Endodermal cell (in vitro differentiated cells): ENCODE data around the gene MYRIP. TPM values are rescaled to one million over a fixed set of nuclear protein-coding genes. Genes with fewer than 3 reads are reported as not detected.

Source experiments
- DNase-seq: peaks from one replicate; pipeline ENCODE4 v3.0.0-alpha.2; 2017
- H3K27ac ChIP-seq: 2 replicates; pipeline ENCODE4 v1.5.1; 2013; ENCODE audit warnings: mild to moderate bottlenecking, low read depth, low read length, moderate library complexity
- H3K27me3 ChIP-seq: 2 replicates; pipeline ENCODE4 v1.6.1; 2013; ENCODE audit warnings: mild to moderate bottlenecking, low read length, moderate library complexity; ENCODE audit not compliant: insufficient read depth, control insufficient read depth, poor library complexity, severe bottlenecking
- H3K36me3 ChIP-seq: 2 replicates; pipeline ENCODE4 v1.7.0; 2013; ENCODE audit warnings: mild to moderate bottlenecking, low read length, moderate library complexity; ENCODE audit not compliant: control insufficient read depth, insufficient read depth
- H3K4me1 ChIP-seq: one replicate; pipeline ENCODE4 v1.7.0; 2013; ENCODE audit warnings: low read length; ENCODE audit not compliant: control insufficient read depth, insufficient read depth
- H3K4me3 ChIP-seq: 2 replicates; pipeline ENCODE4 v1.5.1; 2013; ENCODE audit warnings: mild to moderate bottlenecking, low read length, moderate library complexity
- H3K9ac ChIP-seq: 2 replicates; pipeline ENCODE4 v1.6.1; 2013; ENCODE audit warnings: mild to moderate bottlenecking, low read length, moderate library complexity; ENCODE audit not compliant: poor library complexity, severe bottlenecking; ENCODE audit errors: extremely low read depth
- H3K9me3 ChIP-seq: 2 replicates; pipeline ENCODE4 v1.6.1; 2013; ENCODE audit warnings: mild to moderate bottlenecking, low read length, moderate library complexity; ENCODE audit not compliant: control insufficient read depth
- H3K27ac Mint-ChIP-seq: 2 replicates; pipeline ENCODE4 v1.8.0; 2020; ENCODE audit warnings: mixed read lengths
- H3K27me3 Mint-ChIP-seq: 2 replicates; pipeline ENCODE4 v1.8.0; 2021; ENCODE audit warnings: mild to moderate bottlenecking, mixed read lengths; ENCODE audit not compliant: insufficient read depth
- H3K36me3 Mint-ChIP-seq: 2 replicates; pipeline ENCODE4 v1.8.0; 2020; ENCODE audit warnings: low read depth, mixed read lengths
- H3K4me1 Mint-ChIP-seq: 2 replicates; pipeline ENCODE4 v1.8.0; 2020; ENCODE audit warnings: mixed read lengths
- H3K4me3 Mint-ChIP-seq: 2 replicates; pipeline ENCODE4 v1.8.0; 2020; ENCODE audit warnings: mild to moderate bottlenecking, moderate library complexity, mixed read lengths
- H3K9me3 Mint-ChIP-seq: 2 replicates; pipeline ENCODE4 v1.8.0; 2020; ENCODE audit warnings: mild to moderate bottlenecking, mixed read lengths
- WGBS, 2 experiments: methylation state at CpG; one replicate each; pipeline versions ENCODE4 v1.1.5 to v1.1.7; 2013; ENCODE audit warnings: missing lambda C conversion rate in 2 of 2, mixed read lengths in 1 of 2; ENCODE audit not compliant: insufficient coverage in 1 of 2, insufficient read length in 1 of 2; 5-methylcytosine and 5-hydroxymethylcytosine counted together
- total RNA-seq, 2 donors: library from RNA; stranded (reverse); fragmentation: NEBNext Ultra II Directional in 1 of 2; extraction: Animal tissue kit (Norgen Biotek cat#: 25700) in 1 of 2; gene quantifications; 2 replicates in 1 of 2; 3 replicates in 1 of 2; pipeline ENCODE4 v1.2.1, GENCODE V29; 2021
- TF ChIP-seq, protein P1 (sequence below): fragments of 200-600 bp; sonication (generic); conservative IDR thresholded peaks from 2 replicates; pipeline ENCODE4 v1.5.0; 2021; ENCODE audit warnings: antibody characterized with exemption, mild to moderate bottlenecking

MYRIP gene
- total RNA-seq, 2 donors from 2014 or later, result 4.3 to 4.6 TPM

GRCh38 chr3:40120067-40120692 lies 310.8 kb downstream of the MYRIP start:
- Histone ChIP-seq H3K4me3 (no peak overlapping the region), H3K9me3 (no peaks in the 10 kb centered on the region), H3K36me3 (no peaks in the 10 kb centered on the region), H3K9ac (no peak overlapping the region), H3K27me3 (no peaks in the 10 kb centered on the region), H3K27ac (no peak overlapping the region), H3K4me1 (peaks cover 2% of the 10 kb centered on the region)
- no peak for DNase-seq
- Mint-ChIP-seq H3K4me1 (no peaks in the 10 kb centered on the region), H3K4me3 (no peak overlapping the region), H3K27me3 (no peaks in the 10 kb centered on the region), H3K9me3 (no peaks in the 10 kb centered on the region), H3K36me3 (no peaks in the 10 kb centered on the region), H3K27ac (no peak overlapping the region)
- TF ChIP-seq, protein P1, sequence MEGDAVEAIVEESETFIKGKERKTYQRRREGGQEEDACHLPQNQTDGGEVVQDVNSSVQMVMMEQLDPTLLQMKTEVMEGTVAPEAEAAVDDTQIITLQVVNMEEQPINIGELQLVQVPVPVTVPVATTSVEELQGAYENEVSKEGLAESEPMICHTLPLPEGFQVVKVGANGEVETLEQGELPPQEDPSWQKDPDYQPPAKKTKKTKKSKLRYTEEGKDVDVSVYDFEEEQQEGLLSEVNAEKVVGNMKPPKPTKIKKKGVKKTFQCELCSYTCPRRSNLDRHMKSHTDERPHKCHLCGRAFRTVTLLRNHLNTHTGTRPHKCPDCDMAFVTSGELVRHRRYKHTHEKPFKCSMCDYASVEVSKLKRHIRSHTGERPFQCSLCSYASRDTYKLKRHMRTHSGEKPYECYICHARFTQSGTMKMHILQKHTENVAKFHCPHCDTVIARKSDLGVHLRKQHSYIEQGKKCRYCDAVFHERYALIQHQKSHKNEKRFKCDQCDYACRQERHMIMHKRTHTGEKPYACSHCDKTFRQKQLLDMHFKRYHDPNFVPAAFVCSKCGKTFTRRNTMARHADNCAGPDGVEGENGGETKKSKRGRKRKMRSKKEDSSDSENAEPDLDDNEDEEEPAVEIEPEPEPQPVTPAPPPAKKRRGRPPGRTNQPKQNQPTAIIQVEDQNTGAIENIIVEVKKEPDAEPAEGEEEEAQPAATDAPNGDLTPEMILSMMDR, result no peak
- 76 to 85% methylated on average over 3 of the region's 3 CpGs for WGBS, 2 experiments

GRCh38 chr3:40120806-40121205 lies 311.4 kb downstream of the MYRIP start:
- Histone ChIP-seq H3K4me1 (peaks cover 2% of the 10 kb centered on the region), H3K9ac (no peak overlapping the region), H3K4me3 (no peak overlapping the region), H3K36me3 (no peaks in the 10 kb centered on the region), H3K27me3 (no peaks in the 10 kb centered on the region), H3K9me3 (no peaks in the 10 kb centered on the region), H3K27ac (no peak overlapping the region)
- Mint-ChIP-seq H3K9me3 (no peaks in the 10 kb centered on the region), H3K27ac (no peak overlapping the region), H3K4me1 (no peaks in the 10 kb centered on the region), H3K4me3 (no peak overlapping the region), H3K27me3 (no peaks in the 10 kb centered on the region), H3K36me3 (no peaks in the 10 kb centered on the region)
- 82% methylated on average over 3 of the region's 3 CpGs; no CpG with 5 or more reads in 1 of the 2 experiments for WGBS, 2 experiments
- DNase-seq, result no peak
- TF ChIP-seq, protein P1, result no peak

DNA sequence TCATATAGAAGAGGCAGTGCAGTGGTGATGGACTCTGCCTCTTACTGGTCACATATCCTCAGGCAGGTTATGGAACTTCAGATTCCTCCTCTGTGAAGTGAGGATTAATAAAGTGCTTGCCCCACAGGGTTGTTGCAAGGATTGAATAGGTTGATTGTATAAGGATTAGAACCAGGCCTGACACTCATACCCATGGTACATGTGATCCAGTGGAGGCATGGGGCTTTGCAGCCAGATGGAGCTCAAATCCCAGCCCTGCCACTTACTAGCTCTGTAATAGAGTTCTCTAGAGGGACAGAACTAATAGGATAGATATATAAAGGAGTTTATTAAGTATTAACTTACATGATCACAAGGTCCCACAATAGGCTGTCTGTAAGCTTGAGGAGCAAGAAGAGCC lies 315.5 kb downstream of the MYRIP start:
- Mint-ChIP-seq H3K4me1 (no peaks in the 10 kb centered on the region), H3K36me3 (no peaks in the 10 kb centered on the region), H3K9me3 (no peaks in the 10 kb centered on the region), H3K27me3 (no peaks in the 10 kb centered on the region), H3K27ac (no peak overlapping the region), H3K4me3 (no peak overlapping the region)
- Histone ChIP-seq H3K9ac (no peak overlapping the region), H3K36me3 (no peaks in the 10 kb centered on the region), H3K27me3 (no peaks in the 10 kb centered on the region), H3K9me3 (no peaks in the 10 kb centered on the region), H3K4me3 (no peak overlapping the region), H3K27ac (no peak overlapping the region), H3K4me1 (peaks cover 2% of the 10 kb centered on the region)
- no peak for DNase-seq
- TF ChIP-seq, protein P1, result no peak
